Measurements from ENCODE around the gene ELAC1. TPM values are rescaled to one million over a fixed set of nuclear protein-coding genes. Genes with fewer than 3 reads are reported as not detected.

Gene ELAC1
- total RNA-seq, 4 donors from 2014 or later = 1.6 to 13.7 (median 4.0) TPM

- TF ChIP-seq POLR2A (IDR thresholded peaks at IDR 0.05) (no peak), CTCF (IDR thresholded peaks at IDR 0.05 in 4 of 5, conservative IDR thresholded peaks at IDR 0.05 in 1 of 5) (no peak)
- DNase-seq (no peak), ATAC-seq (no peak)
- H3K4me3 ChIP-seq = no peak overlapping the region
- peaks cover 0 to 58% of the 10 kb centered on the region in 2 donors for H3K36me3 ChIP-seq
- no peaks in the 10 kb centered on the region for H3K9me3 ChIP-seq
- in situ Hi-C loops (cut with MboI; ENCODE audit: low sequenced_read_pairs in 4 of 4) = no loop called here
- no peaks in the 10 kb centered on the region for H3K27me3 ChIP-seq
- H3K4me1 ChIP-seq = peaks cover 13 to 14% of the 10 kb centered on the region in 2 donors
- H3K27ac ChIP-seq = no peak overlapping the region
- intact Hi-C loops (cut with DNase I; ENCODE audit: low total_unique reads) = no loop called here
Observed at GRCh38 chr18:50977037-50977760, 9.4 kb downstream of the ELAC1 start.

- in situ Hi-C loops (cut with MboI; ENCODE audit: low sequenced_read_pairs in 4 of 4) (no loop called here), intact Hi-C loops (cut with DNase I; ENCODE audit: low total_unique reads) (no loop called here)
- Histone ChIP-seq H3K27ac (no peak overlapping the region), H3K9me3 (no peaks in the 10 kb centered on the region), H3K27me3 (no peaks in the 10 kb centered on the region), H3K4me1 (peaks cover 0 to 14% of the 10 kb centered on the region in 2 donors), H3K4me3 (no peak overlapping the region), H3K36me3 (peaks cover 4 to 44% of the 10 kb centered on the region in 2 donors)
- DNase-seq (no peak), ATAC-seq (no peak)
- TF ChIP-seq POLR2A (IDR thresholded peaks at IDR 0.05) = no peak
- no peak for TF ChIP-seq CTCF (IDR thresholded peaks at IDR 0.05 in 4 of 5, conservative IDR thresholded peaks at IDR 0.05 in 1 of 5)
Observed at GRCh38 chr18:50981381-50981780, 13.5 kb downstream of the ELAC1 start.

GRCh38 chr18:50982086-50982801 is 14.4 kb downstream of the ELAC1 start:
- TF ChIP-seq POLR2A (IDR thresholded peaks at IDR 0.05) = no peak
- TF ChIP-seq CTCF (IDR thresholded peaks at IDR 0.05 in 4 of 5, conservative IDR thresholded peaks at IDR 0.05 in 1 of 5) = no peak
- H3K4me3 ChIP-seq = no peak overlapping the region
- H3K36me3 ChIP-seq = peaks cover 4 to 35% of the 10 kb centered on the region in 2 donors
- no peaks in the 10 kb centered on the region for H3K9me3 ChIP-seq
- ATAC-seq (no peak), DNase-seq (no peak)
- no peaks in the 10 kb centered on the region for H3K27me3 ChIP-seq
- in situ Hi-C loops (cut with MboI; ENCODE audit: low sequenced_read_pairs in 4 of 4) (no loop called here), intact Hi-C loops (cut with DNase I; ENCODE audit: low total_unique reads) (no loop called here)
- H3K4me1 ChIP-seq = peaks cover 4 to 18% of the 10 kb centered on the region in 2 donors
- no peak overlapping the region for H3K27ac ChIP-seq

GRCh38 chr18:50982802-50983179 is 15.0 kb downstream of the ELAC1 start:
- peaks cover 4 to 30% of the 10 kb centered on the region in 2 donors for H3K36me3 ChIP-seq
- in situ Hi-C loops (cut with MboI; ENCODE audit: low sequenced_read_pairs in 4 of 4) (no loop called here), intact Hi-C loops (cut with DNase I; ENCODE audit: low total_unique reads) (no loop called here)
- ATAC-seq = no peak
- no peak overlapping the region for H3K27ac ChIP-seq
- H3K9me3 ChIP-seq = no peaks in the 10 kb centered on the region
- TF ChIP-seq CTCF (IDR thresholded peaks at IDR 0.05 in 4 of 5, conservative IDR thresholded peaks at IDR 0.05 in 1 of 5) = no peak
- H3K27me3 ChIP-seq = no peaks in the 10 kb centered on the region
- peaks cover 10 to 24% of the 10 kb centered on the region in 2 donors for H3K4me1 ChIP-seq
- no peak for DNase-seq
- no peak overlapping the region for H3K4me3 ChIP-seq
